OCI-LY3 (cell line): ENCODE data around the gene FGR.

Source experiments
- H2AFZ ChIP-seq: fragments of 200-600, 300-600 bp; shearing (Covaris generic); 2 replicates; pipeline ENCODE4 v1.6.0; 2014; ENCODE audit warnings: antibody characterized with exemption, low read depth, low read length
- H3K27ac ChIP-seq: fragments of 200-600, 300-600 bp; sonication (generic); 2 replicates; pipeline ENCODE4 v1.5.1; 2014; ENCODE audit warnings: mild to moderate bottlenecking, low read length, moderate library complexity, mixed read lengths
- H3K27me3 ChIP-seq: fragments of 200-600, 300-600 bp; sonication (generic); 2 replicates; pipeline ENCODE4 v1.6.1; 2014; ENCODE audit warnings: low read depth, low read length, mixed read lengths
- H3K36me3 ChIP-seq: fragments of 200-600, 300-600 bp; sonication (generic); replicated peaks from 2 replicates; pipeline ENCODE3; 2014; ENCODE audit warnings: low read depth, low read length, mixed read lengths
- H3K4me1 ChIP-seq: fragments of 300-600, 200-600 bp; sonication (generic); 2 replicates; pipeline ENCODE4 v1.6.1; 2014; ENCODE audit warnings: low read length, mixed read lengths
- H3K4me2 ChIP-seq: fragments of 200-600, 300-600 bp; sonication (generic); 2 replicates; pipeline ENCODE4 v1.6.1; 2014; ENCODE audit warnings: low read length, mixed read lengths
- H3K4me3 ChIP-seq: fragments of 300-600, 200-600 bp; sonication (generic); 2 replicates; pipeline ENCODE4 v1.5.1; 2014; ENCODE audit warnings: antibody characterized with exemption, mild to moderate bottlenecking, low read length, moderate library complexity
- H3K79me2 ChIP-seq: fragments of 300-600, 200-600 bp; shearing (Covaris generic); 2 replicates; pipeline ENCODE4 v1.6.1; 2014; ENCODE audit warnings: mild to moderate bottlenecking, low read length, mixed read lengths
- H3K9ac ChIP-seq: fragments of 300-600, 200-600 bp; shearing (Covaris generic); 2 replicates; pipeline ENCODE4 v1.6.0; 2014; ENCODE audit warnings: mild to moderate bottlenecking, low read length, moderate library complexity
- H3K9me3 ChIP-seq: fragments of 200-600, 300-600 bp; shearing (Covaris generic); 2 replicates; pipeline ENCODE4 v1.6.1; 2014; ENCODE audit warnings: low read length, mixed read lengths; ENCODE audit not compliant: insufficient read depth
- H4K20me1 ChIP-seq: fragments of 200-600, 300-600 bp; sonication (generic); 2 replicates; pipeline ENCODE4 v1.6.1; 2016; ENCODE audit warnings: low read length, mixed read lengths; ENCODE audit not compliant: insufficient read depth
- CTCF ChIP-seq: fragments of 200-600, 300-600 bp; sonication (generic); IDR thresholded peaks from 2 replicates; pipeline ENCODE4 v1.5.1; 2014; ENCODE audit warnings: antibody characterized with exemption, low read length, low read depth
- EZH2phosphoT487 ChIP-seq: fragments of 200-600 bp; shearing (Covaris generic); IDR thresholded peaks from 2 replicates; pipeline ENCODE4 v1.6.1; 2018; ENCODE audit warnings: antibody characterized with exemption, mixed run types, low read depth

The FGR gene

GRCh38 chr1:27603681-27604578 lies 31.1 kb downstream of the FGR start, which contains the start of gene AHDC1:
Gene AHDC1, minus strand, starts transcription at chr1:27604144. Its CDS starts 52,029 bp downstream, at chr1:27552115.
- TF ChIP-seq EZH2phosphoT487 (no peak), CTCF (no peak)
- Histone ChIP-seq H3K27ac (no peak within 1 kb of the TSS), H4K20me1 (no peaks in the 10 kb centered on the region), H3K9me3 (no peaks in the 10 kb centered on the region), H2AFZ (0 out of 2 replicates have a peak within 1 kb of the TSS, but pooled peaks have one; percentile 70), H3K4me3 (peak within 1 kb of the TSS; percentile 95), H3K4me1 (peaks cover 17% of the 10 kb centered on the region), H3K27me3 (peaks cover 7% of the 10 kb centered on the region; the same call in 1 of the 2 replicates), H3K79me2 (no peaks in the 10 kb centered on the region), H3K9ac (peak within 1 kb of the TSS; percentile 63), H3K4me2 (peak within 1 kb of the TSS; percentile 74), H3K36me3 (no peaks in the 10 kb centered on the region)

GRCh38 chr1:27603309-27603680 lies 31.7 kb downstream of the FGR start:
- H2AFZ ChIP-seq: no peak overlapping the region
- peak overlapping the region; percentile 63 for H3K9ac ChIP-seq
- no peaks in the 10 kb centered on the region for H4K20me1 ChIP-seq
- H3K27ac ChIP-seq: no peak overlapping the region
- peaks cover 12% of the 10 kb centered on the region for H3K4me1 ChIP-seq
- H3K27me3 ChIP-seq: peaks cover 7% of the 10 kb centered on the region; the same call in 1 of the 2 replicates
- TF ChIP-seq CTCF (no peak), EZH2phosphoT487 (no peak)
- H3K4me2 ChIP-seq: peak overlapping the region; percentile 74
- no peaks in the 10 kb centered on the region for H3K36me3 ChIP-seq
- no peaks in the 10 kb centered on the region for H3K79me2 ChIP-seq
- no peaks in the 10 kb centered on the region for H3K9me3 ChIP-seq
- peak overlapping the region; percentile 95 for H3K4me3 ChIP-seq

- Histone ChIP-seq H2AFZ (no peak overlapping the region), H4K20me1 (no peaks in the 10 kb centered on the region), H3K9me3 (no peaks in the 10 kb centered on the region), H3K4me1 (peaks cover 17% of the 10 kb centered on the region), H3K4me2 (peak overlapping the region; percentile 74), H3K4me3 (peak overlapping the region; percentile 95), H3K36me3 (no peaks in the 10 kb centered on the region), H3K27ac (no peak overlapping the region), H3K27me3 (peaks cover 7% of the 10 kb centered on the region; the same call in 1 of the 2 replicates), H3K9ac (peak overlapping the region; percentile 63; the same call in 1 of the 2 replicates), H3K79me2 (no peaks in the 10 kb centered on the region)
- TF ChIP-seq EZH2phosphoT487: no peak
- TF ChIP-seq CTCF: no peak
These were observed 32.3 kb downstream of the FGR start for GRCh38 chr1:27602462-27603308.
